SK-N-SH (cell line): Measurements from ENCODE around the gene KERA. TPM values are rescaled to one million over a fixed set of nuclear protein-coding genes. Genes with fewer than 3 reads are reported as not detected.

Experiments used
- CTCF ChIA-PET: fragments of 300-600, 350-600 bp; formaldehyde crosslinking; extraction: SDS; loops from one replicate; lab custom pipeline; 2021; lab: Yijun Ruan, JAX
- POLR2A ChIA-PET: fragments of 350-600 bp; sonication (Branson Sonifier 250); formaldehyde crosslinking; extraction: SDS; loops from one replicate; lab custom pipeline; 2020; ENCODE audit warnings: antibody characterized with exemption, inconsistent platforms; lab: Yijun Ruan, JAX
- DNase-seq: peaks from one replicate; pipeline ENCODE4 v3.0.0; 2012
- H2AFZ ChIP-seq: fragments of 200-600 bp; sonication (generic); 2 replicates; pipeline ENCODE4 v1.8.1; 2016; ENCODE audit warnings: antibody characterized with exemption, mild to moderate bottlenecking, low read depth
- H3F3A ChIP-seq: fragments of 200-600 bp; sonication (generic); replicated peaks from 2 replicates; pipeline ENCODE3; 2016; ENCODE audit warnings: antibody characterized with exemption, mild to moderate bottlenecking; ENCODE audit not compliant: insufficient read depth
- H3K27ac ChIP-seq, 2 experiments: fragments of 200-500 bp in 1 of 2; fragments of 200-600 bp in 1 of 2; sonication (Bioruptor generic) in 1 of 2; sonication (generic), shearing (Covaris generic) in 1 of 2; 2 replicates each; pipeline versions ENCODE4 v1.5.1 to v1.6.1; 2014 to 2016; ENCODE audit warnings: low read depth in 2 of 2, inconsistent platforms in 1 of 2, low read length in 1 of 2, mild to moderate bottlenecking in 1 of 2, mixed read lengths in 1 of 2
- H3K27me3 ChIP-seq: fragments of 200-600 bp; sonication (generic), shearing (Covaris generic); 2 replicates; pipeline ENCODE4 v1.6.1; 2016; ENCODE audit warnings: mixed run types; ENCODE audit not compliant: insufficient read depth
- H3K36me3 ChIP-seq, 2 experiments: fragments of 200-500 bp in 1 of 2; fragments of 200-600 bp in 1 of 2; sonication (Bioruptor generic) in 1 of 2; sonication (generic) in 1 of 2; replicated peaks in 1 of 2; 2 replicates each; pipeline versions ENCODE3 to v1.5.1; 2014 to 2016; ENCODE audit warnings: low read length in 1 of 2, mild to moderate bottlenecking in 1 of 2; ENCODE audit not compliant: insufficient read depth in 2 of 2, control insufficient read depth in 1 of 2
- H3K4me1 ChIP-seq, 2 experiments: fragments of 200-500 bp in 1 of 2; fragments of 200-600 bp in 1 of 2; sonication (Bioruptor generic) in 1 of 2; sonication (generic), shearing (Covaris generic) in 1 of 2; 2 replicates each; pipeline versions ENCODE4 v1.5.1 to v1.6.1; 2014 to 2016; ENCODE audit warnings: low read depth in 1 of 2, low read length in 1 of 2, mixed run types in 1 of 2; ENCODE audit not compliant: insufficient read depth in 2 of 2, control insufficient read depth in 1 of 2
- H3K4me2 ChIP-seq: fragments of 200-600 bp; sonication (generic), shearing (Covaris generic); 2 replicates; pipeline ENCODE4 v1.6.1; 2017; ENCODE audit warnings: mixed run types
- H3K4me3 ChIP-seq, 2 experiments: fragments of 200-500 bp in 1 of 2; fragments of 200-600 bp in 1 of 2; sonication (Bioruptor generic) in 1 of 2; sonication (generic), shearing (Covaris generic) in 1 of 2; 2 replicates each; pipeline versions ENCODE4 v1.5.1 to v1.8.1; 2014 to 2016; ENCODE audit warnings: low read depth in 2 of 2, inconsistent platforms in 1 of 2, low read length in 1 of 2, mild to moderate bottlenecking in 1 of 2, mixed read lengths in 1 of 2, moderate library complexity in 1 of 2
- H3K79me2 ChIP-seq: fragments of 200-600 bp; sonication (generic); 2 replicates; pipeline ENCODE4 v1.8.1; 2017; ENCODE audit warnings: mild to moderate bottlenecking; ENCODE audit not compliant: insufficient read depth
- H3K9ac ChIP-seq: fragments of 200-600 bp; sonication (generic); 2 replicates; pipeline ENCODE4 v1.6.1; 2017; ENCODE audit warnings: mixed run types
- H3K9me2 ChIP-seq: fragments of 200-600 bp; sonication (generic); 2 replicates; pipeline ENCODE4 v1.6.1; 2017; ENCODE audit warnings: mixed run types
- H3K9me3 ChIP-seq: fragments of 200-600 bp; sonication (generic); 2 replicates; pipeline ENCODE4 v1.6.1; 2017; ENCODE audit warnings: mixed run types, mild to moderate bottlenecking, moderate library complexity
- H4K20me1 ChIP-seq: fragments of 200-600 bp; sonication (generic); 2 replicates; pipeline ENCODE4 v1.6.1; 2017; ENCODE audit warnings: mild to moderate bottlenecking, mixed run types; ENCODE audit not compliant: insufficient read depth
- CHD2 ChIP-seq: fragments of 150-350 bp; IDR thresholded peaks from 2 replicates; pipeline ENCODE4 v1.6.1; 2018; ENCODE audit warnings: low read length; ENCODE audit not compliant: partially characterized antibody
- ELF1 ChIP-seq: IDR thresholded peaks from 2 replicates; pipeline ENCODE4 v1.4.0; 2012
- EP300 ChIP-seq, 2 experiments: IDR thresholded peaks; 2 replicates each; pipeline versions ENCODE4 v1.4.0 to v1.6.1; 2012; ENCODE audit warnings: borderline replicate concordance in 1 of 2, low read depth in 1 of 2, low read length in 1 of 2
- FOSL2 ChIP-seq: IDR thresholded peaks from 2 replicates; pipeline ENCODE4 v1.4.0; 2012; ENCODE audit warnings: low read depth, mild to moderate bottlenecking, moderate library complexity, borderline replicate concordance
- FOXM1 ChIP-seq: IDR thresholded peaks from 2 replicates; pipeline ENCODE4 v1.4.0; 2012; ENCODE audit warnings: low read depth, mild to moderate bottlenecking
- GABPA ChIP-seq: IDR thresholded peaks from 2 replicates; pipeline ENCODE4 v1.4.0; 2012; ENCODE audit warnings: low read depth, mild to moderate bottlenecking
- IRF3 ChIP-seq: fragments of 150-350 bp; IDR thresholded peaks from 2 replicates; pipeline ENCODE4 v1.6.1; 2016; ENCODE audit warnings: mild to moderate bottlenecking, low read depth, low read length
- JUND ChIP-seq: IDR thresholded peaks from 2 replicates; pipeline ENCODE4 v1.4.0; 2012
- MAX ChIP-seq: IDR thresholded peaks from 2 replicates; pipeline ENCODE4 v1.4.0; 2012; ENCODE audit warnings: low read depth
- NFIC ChIP-seq: IDR thresholded peaks from 2 replicates; pipeline ENCODE4 v1.4.0; 2012; ENCODE audit warnings: borderline replicate concordance
- PBX3 ChIP-seq: IDR thresholded peaks from 2 replicates; pipeline ENCODE4; 2012
- POLR2AphosphoS5 ChIP-seq: IDR thresholded peaks from 2 replicates; pipeline ENCODE4 v1.6.1; 2012; ENCODE audit warnings: low read depth, low read length
- RCOR1 ChIP-seq: fragments of 150-350 bp; IDR thresholded peaks from 2 replicates; pipeline ENCODE4 v1.6.1; 2017; ENCODE audit warnings: antibody characterized with exemption, low read length
- RFX5 ChIP-seq: IDR thresholded peaks from 2 replicates; pipeline ENCODE4 v1.6.1; 2012; ENCODE audit warnings: mild to moderate bottlenecking, improper control_type of control experiment, low read length
- RXRA ChIP-seq: IDR thresholded peaks from 2 replicates; pipeline ENCODE4 v1.4.0; 2012; ENCODE audit warnings: low read depth, mild to moderate bottlenecking, borderline replicate concordance
- SMC3 ChIP-seq: IDR thresholded peaks from 2 replicates; pipeline ENCODE4 v1.6.1; 2012; ENCODE audit warnings: low read depth, low read length, improper control_type of control experiment
- TAF1 ChIP-seq: IDR thresholded peaks from 2 replicates; pipeline ENCODE4 v1.6.1; 2012; ENCODE audit warnings: low read depth, mild to moderate bottlenecking, low read length, moderate library complexity, borderline replicate concordance
- TEAD4 ChIP-seq: IDR thresholded peaks from 2 replicates; pipeline ENCODE4 v1.4.0; 2012; ENCODE audit warnings: mild to moderate bottlenecking, borderline replicate concordance; ENCODE audit not compliant: insufficient read depth
- YY1 ChIP-seq: IDR thresholded peaks from 2 replicates; pipeline ENCODE4 v1.4.0; 2012; ENCODE audit warnings: low read depth, mild to moderate bottlenecking
- WGBS: methylation state at CpG from one replicate; pipeline ENCODE4 v1.1.6; 2017; ENCODE audit warnings: low lambda C conversion rate; 5-methylcytosine and 5-hydroxymethylcytosine counted together
- polyA plus RNA-seq, 3 experiments: library from polyadenylated mRNA; depleted of rRNA; stranded (reverse); fragments of >200 nt; gene quantifications; 2 replicates each; pipeline ENCODE4 v1.2.3, GENCODE V29; 2012

The KERA gene
- polyA plus RNA-seq, 1 of the 3 experiments (the other 2 are of a cell fraction) = not detected

- no peak for TF ChIP-seq RXRA
- TF ChIP-seq FOXM1 = no peak
- no peak for TF ChIP-seq YY1
- no peak for TF ChIP-seq FOSL2
- no peak for TF ChIP-seq GABPA
- TF ChIP-seq NFIC = no peak
These were observed 15.1 kb upstream of the KERA start (continued) for GRCh38 chr12:91072931-91073330.

- Histone ChIP-seq H3K27ac (no peak overlapping the region), H3K4me3 (no peak overlapping the region), H3K27me3 (no peaks in the 10 kb centered on the region), H4K20me1 (no peaks in the 10 kb centered on the region), H3K9me3 (no peaks in the 10 kb centered on the region), H3K4me1 (no peaks in the 10 kb centered on the region), H2AFZ (no peak overlapping the region; the same call in 1 of the 2 replicates), H3K36me3 (no peaks in the 10 kb centered on the region), H3K4me2 (no peak overlapping the region)
- DNase-seq = no peak
- no peak for TF ChIP-seq MAX
- no peak for TF ChIP-seq TEAD4
- TF ChIP-seq FOSL2 = no peak
- no peak for TF ChIP-seq CHD2
- no peak for TF ChIP-seq RFX5
- TF ChIP-seq SMC3 = no peak
- no peak for TF ChIP-seq GABPA
- no peak for TF ChIP-seq RCOR1
- no peak for TF ChIP-seq JUND
- no peak for TF ChIP-seq NFIC
- no peak for TF ChIP-seq TAF1
- no peak for TF ChIP-seq ELF1
- TF ChIP-seq, all 33 proteins: peak for 0
- ChIA-PET CTCF (interaction anchor here (1.0 to 1.4 kb wide), 2 partner anchors 10 to 15 kb away, joined by 4 read pairs; no protein-coding TSS in a partner anchor), POLR2A (no interaction called here)
- Histone ChIP-seq H3K79me2 (no peaks in the 10 kb centered on the region), H3K9me2 (no peaks in the 10 kb centered on the region), H3F3A (no peaks in the 10 kb centered on the region), H3K9ac (no peak overlapping the region)
These were observed 13.1 kb upstream of the KERA start for GRCh38 chr12:91070936-91071335.

- DNase-seq = no peak
- Histone ChIP-seq H3K9me3 (no peaks in the 10 kb centered on the region), H3F3A (no peaks in the 10 kb centered on the region), H3K36me3 (no peaks in the 10 kb centered on the region), H3K9me2 (no peaks in the 10 kb centered on the region), H3K9ac (no peak overlapping the region), H3K27me3 (no peaks in the 10 kb centered on the region), H3K4me2 (no peak overlapping the region), H2AFZ (no peak overlapping the region), H3K4me1 (no peaks in the 10 kb centered on the region), H3K79me2 (no peaks in the 10 kb centered on the region), H4K20me1 (no peaks in the 10 kb centered on the region), H3K4me3 (no peak overlapping the region), H3K27ac (no peak overlapping the region)
- POLR2A ChIA-PET = no interaction called here
- WGBS = 62% methylated on average over 3 of the region's 3 CpGs
- TF ChIP-seq EP300 (IDR thresholded peaks at IDR 0.05; ENCODE audit: borderline replicate concordance in 1 of 2, low read depth in 1 of 2, low read length in 1 of 2) = no peak
- TF ChIP-seq FOXM1 = no peak
- no peak for TF ChIP-seq CHD2
- TF ChIP-seq IRF3 = no peak
- TF ChIP-seq FOSL2 = no peak
- no peak for TF ChIP-seq NFIC
- no peak for TF ChIP-seq POLR2AphosphoS5
- no peak for TF ChIP-seq PBX3
- no peak for TF ChIP-seq RCOR1
- CTCF ChIA-PET = no interaction called here
These were observed 7.6 kb upstream of the KERA start for GRCh38 chr12:91065396-91065795.
